Measurements from ENCODE around the gene CCR2. TPM values are rescaled to one million over a fixed set of nuclear protein-coding genes. Genes with fewer than 3 reads are reported as not detected.

CCR2 gene
- total RNA-seq, 4 donors from 2014 or later = 0.46 to 6.0 (median 2.3) TPM

- no peak for DNase-seq (ENCODE audit: extremely low spot score)
- no peaks in the 10 kb centered on the region for H3K9me3 ChIP-seq
- 71% methylated on average over 6 of the region's 6 CpGs for WGBS
- H3K4me3 ChIP-seq = no peak overlapping the region
- no peaks in the 10 kb centered on the region for H3K36me3 ChIP-seq
- H3K4me1 ChIP-seq = no peaks in the 10 kb centered on the region
- TF ChIP-seq EP300 (IDR thresholded peaks at IDR 0.05) = no peak
- TF ChIP-seq POLR2AphosphoS5 (IDR thresholded peaks at IDR 0.05) = no peak
- TF ChIP-seq POLR2A (IDR thresholded peaks at IDR 0.05; ENCODE audit: low read depth) = no peak
- no peak for TF ChIP-seq CTCF (IDR thresholded peaks at IDR 0.05)
- no peaks in the 10 kb centered on the region for H3K27me3 ChIP-seq
- H3K27ac ChIP-seq (replicated peaks in 1 of 4) = no peak overlapping the region
- intact Hi-C loops (cut with DNase I) = no loop called here
These were observed 42.0 kb downstream of the CCR2 start for GRCh38 chr3:46395766-46396530.

- no peak for TF ChIP-seq POLR2AphosphoS5 (IDR thresholded peaks at IDR 0.05)
- TF ChIP-seq POLR2A (IDR thresholded peaks at IDR 0.05; ENCODE audit: low read depth) = no peak
- no peak for TF ChIP-seq EP300 (IDR thresholded peaks at IDR 0.05)
- no peak for TF ChIP-seq CTCF (IDR thresholded peaks at IDR 0.05)
- Histone ChIP-seq H3K27me3 (no peaks in the 10 kb centered on the region), H3K4me1 (no peaks in the 10 kb centered on the region), H3K27ac (replicated peaks in 1 of 4) (no peak overlapping the region), H3K4me3 (no peak overlapping the region), H3K9me3 (no peaks in the 10 kb centered on the region), H3K36me3 (no peaks in the 10 kb centered on the region)
- DNase-seq (ENCODE audit: extremely low spot score) = no peak
- intact Hi-C loops (cut with DNase I) = no loop called here
- WGBS = 84% methylated on average over 7 of the region's 7 CpGs
These were observed 43.2 kb downstream of the CCR2 start for GRCh38 chr3:46397111-46397510.

GRCh38 chr3:46398186-46398955 is 44.5 kb downstream of the CCR2 start:
- WGBS = 88% methylated on average over 6 of the region's 6 CpGs
- no peak overlapping the region for H3K27ac ChIP-seq (replicated peaks in 1 of 4)
- H3K4me1 ChIP-seq = no peaks in the 10 kb centered on the region
- intact Hi-C loops (cut with DNase I) = no loop called here
- H3K4me3 ChIP-seq = no peak overlapping the region
- H3K27me3 ChIP-seq = peaks cover 0 to under 1% (median 0%) of the 10 kb centered on the region in 4 donors
- no peak for TF ChIP-seq CTCF (IDR thresholded peaks at IDR 0.05)
- no peak for TF ChIP-seq EP300 (IDR thresholded peaks at IDR 0.05)
- TF ChIP-seq POLR2AphosphoS5 (IDR thresholded peaks at IDR 0.05) = no peak
- no peak for TF ChIP-seq POLR2A (IDR thresholded peaks at IDR 0.05; ENCODE audit: low read depth)
- no peak for DNase-seq (ENCODE audit: extremely low spot score)
- no peaks in the 10 kb centered on the region for H3K36me3 ChIP-seq
- no peaks in the 10 kb centered on the region for H3K9me3 ChIP-seq

- Histone ChIP-seq H3K4me3 (no peak overlapping the region), H3K27ac (replicated peaks in 1 of 4) (no peak overlapping the region), H3K27me3 (peaks cover 0 to 4% (median 0%) of the 10 kb centered on the region in 4 donors), H3K9me3 (no peaks in the 10 kb centered on the region), H3K4me1 (no peaks in the 10 kb centered on the region), H3K36me3 (no peaks in the 10 kb centered on the region)
- WGBS = 62% methylated on average over 2 of the region's 2 CpGs
- intact Hi-C loops (cut with DNase I) = no loop called here
- no peak for TF ChIP-seq CTCF (IDR thresholded peaks at IDR 0.05)
- no peak for TF ChIP-seq POLR2AphosphoS5 (IDR thresholded peaks at IDR 0.05)
- no peak for TF ChIP-seq EP300 (IDR thresholded peaks at IDR 0.05)
- TF ChIP-seq POLR2A (IDR thresholded peaks at IDR 0.05; ENCODE audit: low read depth) = no peak
- no peak for DNase-seq (ENCODE audit: extremely low spot score)
These were observed 45.2 kb downstream of the CCR2 start for GRCh38 chr3:46399098-46399497.
